HG03521 (cell line): ENCODE data around the gene AFF3.
"Not testable (repeated sequence)": the region's sequence is repeated elsewhere in the genome, so short reads cannot be mapped to it uniquely, and the experiment has no call there.

ENCODE experiments used
- ATAC-seq: cut with Tn5 transposase; IDR thresholded peaks from one replicate; pipeline ENCODE4 v1.9.1; 2021; ENCODE audit warnings: mild to moderate bottlenecking, moderate library complexity; ENCODE audit not compliant: unreplicated experiment

AFF3 gene

DNA sequence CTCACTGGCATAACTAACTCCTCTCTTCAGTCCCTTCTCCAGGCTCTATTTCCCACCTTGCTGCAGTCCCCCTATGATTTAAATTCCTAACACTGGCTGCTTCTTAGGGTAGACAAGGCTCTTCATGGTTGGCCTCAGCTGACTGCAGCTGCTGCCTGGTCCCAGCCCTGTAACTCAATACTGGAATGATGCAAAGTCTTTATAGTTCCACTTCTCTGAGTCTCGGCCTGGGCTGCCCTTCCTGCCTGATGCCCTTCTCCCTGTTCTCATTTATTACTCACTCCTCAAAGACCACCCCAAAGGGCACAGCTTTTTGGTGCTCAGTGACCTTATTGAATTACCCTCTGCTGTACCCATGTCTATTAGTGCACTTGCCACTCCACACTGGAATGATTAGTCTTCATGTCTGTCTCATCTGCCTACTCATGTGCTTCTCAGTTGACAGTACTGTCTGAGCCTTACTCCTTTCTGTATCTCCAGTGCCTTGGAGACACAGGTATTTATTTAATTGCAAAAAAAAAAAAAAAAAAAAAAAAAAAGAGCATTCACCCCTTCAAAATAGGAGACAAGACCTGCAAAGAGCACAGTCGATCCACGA, 453.1 kb downstream of the AFF3 start:
- no peak for ATAC-seq

DNA sequence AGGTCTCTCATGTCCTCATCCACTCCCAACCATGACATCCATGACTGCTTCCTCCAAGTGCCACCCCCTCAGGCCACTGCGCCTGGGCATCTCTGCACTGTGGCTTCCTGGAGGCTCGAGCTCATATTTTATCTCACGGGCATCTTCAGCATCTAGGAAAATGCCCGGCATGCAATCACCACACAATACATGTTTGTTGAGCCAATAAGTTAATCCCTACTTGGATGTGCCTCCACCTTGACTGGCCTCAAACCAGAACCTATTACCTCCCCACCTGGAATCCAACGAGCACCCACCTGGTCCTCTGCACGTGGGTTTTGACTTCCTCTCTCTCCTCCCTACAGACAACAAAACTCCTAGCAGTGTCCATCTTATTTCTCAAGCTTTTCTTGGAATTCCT, 453.7 kb downstream of the AFF3 start:
- no peak for ATAC-seq

DNA sequence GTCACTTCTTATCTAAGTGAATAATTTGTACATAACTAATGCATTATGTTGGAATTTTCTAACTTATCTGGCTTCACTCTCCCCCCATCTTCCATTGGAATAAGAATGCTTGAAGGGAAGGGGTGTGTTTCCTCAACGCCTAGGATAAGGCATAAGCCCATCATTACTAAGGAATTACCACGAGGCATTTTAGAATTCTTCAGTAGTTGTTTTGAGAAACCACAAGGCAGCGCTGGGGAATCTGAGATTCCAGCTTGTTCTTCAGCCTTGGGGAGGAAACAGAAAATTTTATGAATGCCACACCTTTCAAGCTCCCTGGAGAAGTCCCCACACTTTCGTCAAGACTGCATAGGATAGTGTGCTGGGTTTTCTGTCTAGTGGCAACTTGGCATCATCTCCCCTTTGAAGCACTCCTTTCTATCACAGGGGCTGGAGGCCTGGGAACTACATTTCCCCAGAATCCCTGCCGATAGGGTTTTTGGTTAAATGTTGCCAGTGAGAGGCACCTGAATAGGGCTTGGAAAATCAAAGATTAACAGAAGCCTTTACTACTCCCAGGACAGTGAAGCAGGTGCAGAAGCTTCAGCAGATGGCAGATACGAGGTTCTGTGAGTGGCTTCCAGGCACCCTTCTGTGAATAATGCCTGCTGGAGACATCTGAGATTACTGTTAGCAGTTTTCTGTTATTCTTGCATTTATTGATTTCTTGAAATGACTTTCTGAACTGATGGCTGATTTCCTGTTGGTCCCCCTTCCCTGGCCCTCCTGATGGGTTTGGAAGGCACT, 459.9 kb downstream of the AFF3 start:
- ATAC-seq = no peak

DNA sequence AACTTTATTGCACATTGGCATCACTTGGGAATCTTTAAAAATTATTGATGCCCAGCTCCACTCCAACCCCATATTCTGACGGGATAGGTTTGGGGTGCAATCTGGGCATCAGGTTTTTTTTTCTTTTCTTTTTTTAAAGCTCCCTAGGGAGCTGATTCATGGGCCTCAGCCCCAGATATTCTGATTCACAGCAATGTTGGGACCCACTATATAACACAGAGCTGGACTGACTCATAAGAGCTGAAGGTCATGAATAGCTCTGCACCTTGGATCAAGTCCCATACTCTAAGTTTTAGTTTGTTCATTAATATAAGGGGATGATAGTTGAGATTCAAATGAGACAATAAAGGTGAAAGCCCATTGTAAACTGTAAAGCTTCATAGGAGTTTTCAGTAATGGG, 461.4 kb downstream of the AFF3 start:
- ATAC-seq = no peak

DNA sequence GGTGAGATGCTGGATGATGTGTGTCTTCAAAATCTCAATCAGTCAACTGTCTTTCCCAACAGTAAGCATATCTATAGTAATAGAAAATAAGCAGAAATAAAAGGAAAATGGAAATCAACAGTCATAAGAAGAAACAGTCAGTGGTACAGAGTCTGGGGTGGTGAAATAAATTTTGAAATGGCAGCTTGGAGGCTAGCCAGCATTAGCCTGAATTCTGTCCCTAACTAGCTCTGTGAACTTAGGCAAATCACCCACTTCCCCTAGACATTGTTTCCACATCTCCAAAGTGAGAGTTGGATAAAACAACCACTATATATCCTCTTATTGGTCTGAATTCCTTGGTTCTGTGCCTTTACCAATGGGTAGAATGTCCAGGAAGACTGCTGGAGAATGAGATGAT, 462.9 kb downstream of the AFF3 start:
- no peak for ATAC-seq

DNA sequence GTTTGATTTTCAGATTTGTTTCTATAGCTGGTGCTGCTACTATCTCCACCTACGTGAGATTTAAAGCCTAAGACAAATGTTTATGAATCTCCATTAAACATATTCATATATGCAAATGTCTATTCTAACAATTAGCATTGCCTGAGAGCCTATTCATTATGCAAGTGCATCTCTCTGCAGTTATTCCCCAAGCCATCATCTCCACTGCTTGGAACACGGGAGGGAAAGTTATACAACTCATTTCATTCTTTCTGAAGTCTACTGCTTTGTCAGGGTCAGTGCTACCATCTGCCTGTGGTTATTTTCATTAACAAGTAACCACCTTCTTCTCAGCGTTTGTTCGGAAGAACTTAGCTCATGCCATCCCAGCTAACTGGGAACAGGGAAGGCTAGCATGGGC, 463.8 kb downstream of the AFF3 start:
- no peak for ATAC-seq

DNA sequence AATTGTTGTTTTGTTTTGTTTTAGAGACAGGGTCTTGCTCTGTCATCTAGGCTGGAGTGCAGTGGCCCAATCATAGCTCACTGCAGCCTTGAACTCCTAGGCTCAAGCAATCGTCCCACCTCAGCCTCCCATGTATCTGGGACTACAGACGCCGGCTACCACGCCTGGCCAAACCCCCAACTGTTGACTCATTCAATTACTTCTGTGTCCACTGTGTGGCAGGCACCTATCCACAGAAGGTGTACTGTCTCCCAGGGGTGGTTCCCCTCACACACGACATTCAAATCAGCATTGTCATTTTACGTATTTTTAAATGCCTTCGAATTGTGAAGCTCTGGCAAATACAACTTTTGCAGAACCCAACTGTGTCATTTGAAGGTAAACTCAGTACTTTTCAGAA, 464.6 kb downstream of the AFF3 start:
- ATAC-seq = no peak

DNA sequence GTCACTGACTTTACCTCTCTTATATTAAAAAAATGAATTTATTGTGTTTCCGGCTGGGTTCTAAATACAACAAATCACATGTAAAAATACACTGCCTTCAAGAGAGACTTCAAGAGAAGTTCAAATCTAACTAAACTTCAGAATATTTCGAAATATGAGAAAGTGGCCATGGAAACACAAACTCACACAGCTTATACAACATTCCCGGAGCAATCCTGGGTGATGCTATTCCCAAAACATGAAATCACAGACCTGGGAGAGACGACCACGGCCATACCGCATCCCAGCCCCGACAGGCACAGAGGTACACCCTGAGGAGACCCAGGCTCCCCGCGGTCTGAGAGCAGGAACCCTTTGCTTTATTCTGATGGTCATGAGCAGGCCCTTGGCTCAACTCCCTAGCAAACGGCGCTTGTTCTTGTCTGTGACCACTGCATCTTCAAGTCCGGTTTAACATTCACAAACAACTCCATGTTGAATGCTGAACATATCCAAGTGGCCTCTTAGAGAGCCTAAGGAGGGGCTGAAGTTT, 467.2 kb downstream of the AFF3 start:
- no peak for ATAC-seq

DNA sequence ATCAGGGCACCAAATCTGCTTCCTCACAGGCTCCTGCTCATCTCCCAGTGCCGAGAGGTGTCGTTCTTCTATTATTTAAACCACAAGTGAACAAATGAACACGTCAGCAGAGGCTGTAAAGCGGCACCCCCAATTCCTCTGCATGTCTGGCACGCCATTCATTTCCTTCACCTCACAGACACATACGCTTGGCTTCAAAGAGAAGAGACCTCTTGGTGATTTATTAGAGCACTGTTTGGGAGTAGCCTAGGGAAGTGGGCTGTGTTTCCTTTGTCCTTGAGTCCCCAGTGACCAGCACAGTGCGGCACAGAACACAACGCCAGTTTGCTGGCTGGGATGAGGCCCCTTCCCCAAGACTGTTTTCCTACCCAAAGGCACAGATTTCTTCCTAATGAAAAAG, 468.3 kb downstream of the AFF3 start:
- no peak for ATAC-seq

DNA sequence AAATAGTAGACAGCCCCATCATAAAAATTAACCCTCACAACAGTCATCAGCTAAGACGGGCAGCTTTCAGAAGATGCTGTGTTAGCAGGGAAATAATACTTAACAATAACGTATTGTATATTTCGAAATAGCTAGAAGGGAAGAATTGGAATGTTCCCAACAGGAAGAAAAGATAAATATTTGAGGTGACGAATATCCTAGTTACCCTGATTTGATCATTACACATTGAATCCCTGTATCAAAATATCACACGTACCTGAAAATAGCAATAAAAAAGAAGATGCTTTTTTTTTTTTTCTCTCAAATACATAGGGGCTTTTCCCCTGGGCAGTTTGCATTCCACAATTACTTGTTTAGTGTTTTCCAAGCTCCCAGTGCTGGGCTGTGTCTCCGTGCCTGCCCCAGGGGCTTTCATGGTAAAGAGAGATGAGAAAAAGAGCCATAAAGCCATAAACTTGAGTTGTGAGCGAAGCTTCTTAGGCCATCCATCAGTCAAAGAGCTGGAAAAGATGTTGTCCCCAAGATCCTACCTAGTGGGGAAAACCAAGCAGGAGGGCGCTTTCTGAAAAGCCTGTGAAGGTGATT, 469.5 kb downstream of the AFF3 start:
- no peak for ATAC-seq

DNA sequence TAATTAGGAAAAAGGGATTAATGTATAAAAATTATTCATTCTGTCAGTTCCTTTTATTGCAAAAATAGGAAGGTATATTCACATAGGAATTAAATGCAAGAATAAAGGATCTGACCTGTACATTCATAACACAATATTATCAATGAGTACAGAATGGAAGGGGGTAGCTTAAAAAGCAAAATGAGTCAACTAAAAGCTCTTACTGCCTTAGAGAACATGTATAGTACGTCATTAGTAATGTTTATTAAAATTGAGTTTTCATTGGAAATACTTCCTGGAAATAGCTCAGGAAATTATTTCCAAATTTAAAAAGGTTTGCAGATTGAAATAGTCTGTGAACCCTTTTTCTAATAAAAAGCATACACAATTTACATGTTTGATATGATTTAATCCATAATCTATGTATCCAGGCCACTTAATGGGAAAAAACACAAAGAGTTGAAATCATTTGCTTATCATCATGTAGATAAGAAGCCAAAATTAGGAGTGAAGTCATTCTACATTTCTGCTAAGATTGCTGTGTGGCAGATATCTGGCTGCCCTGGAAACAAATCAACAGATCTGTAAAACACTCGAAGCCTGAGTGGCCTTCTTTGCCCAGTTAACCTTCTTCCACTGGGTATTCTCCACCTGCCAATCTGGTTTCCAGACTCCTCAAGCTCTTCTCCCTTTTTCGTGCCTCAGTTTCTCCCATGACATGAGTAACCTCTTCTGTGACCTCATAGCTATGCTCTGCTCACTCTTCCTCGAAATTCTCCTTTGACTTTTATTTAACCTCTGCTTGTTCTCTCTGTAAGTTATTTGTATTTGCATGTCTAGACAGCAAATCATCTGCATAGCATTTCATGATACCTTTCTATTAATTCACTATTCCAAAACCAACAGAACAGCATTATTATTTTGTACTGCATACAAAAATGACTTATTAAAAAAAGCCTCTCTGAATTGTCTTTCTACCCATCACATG, 471.3 kb downstream of the AFF3 start:
- ATAC-seq = no peak

DNA sequence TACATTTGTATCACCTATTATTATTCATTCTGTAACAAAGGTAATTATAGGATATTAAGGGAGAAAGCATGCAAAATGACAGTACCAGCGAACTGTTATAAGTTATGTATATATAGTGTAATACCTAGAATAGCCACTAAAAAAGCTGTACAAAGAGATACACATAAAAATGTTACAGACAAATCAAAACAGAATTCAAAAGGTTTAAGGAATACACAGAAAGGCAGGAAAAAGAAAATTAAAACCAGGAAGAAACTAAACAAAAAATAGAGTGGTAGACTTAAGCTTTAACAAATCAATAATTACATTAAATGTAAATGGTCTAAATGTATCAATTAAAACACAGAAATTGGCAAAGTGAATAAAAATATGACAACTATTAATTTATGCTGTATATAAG, 476.1 kb downstream of the AFF3 start:
- ATAC-seq = no peak

DNA sequence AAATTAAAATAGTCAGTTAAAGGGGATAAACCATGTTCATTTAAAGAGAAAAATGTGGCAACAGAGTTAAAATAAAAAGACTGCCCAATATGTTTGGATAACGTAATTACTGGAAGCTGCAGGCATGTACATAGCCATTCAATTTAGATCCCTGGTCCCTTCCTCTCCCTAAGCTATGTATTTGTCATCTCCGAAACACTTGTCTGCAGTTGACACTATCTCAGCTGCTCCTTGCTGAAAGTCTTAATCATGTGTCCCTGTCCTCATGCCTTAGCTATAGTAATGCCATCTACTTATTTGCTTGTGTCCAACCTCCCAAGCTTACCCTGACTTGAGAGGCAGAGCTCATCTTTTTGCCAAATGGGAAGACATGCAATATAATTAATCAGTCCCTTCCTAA, 478.7 kb downstream of the AFF3 start:
- no peak for ATAC-seq

DNA sequence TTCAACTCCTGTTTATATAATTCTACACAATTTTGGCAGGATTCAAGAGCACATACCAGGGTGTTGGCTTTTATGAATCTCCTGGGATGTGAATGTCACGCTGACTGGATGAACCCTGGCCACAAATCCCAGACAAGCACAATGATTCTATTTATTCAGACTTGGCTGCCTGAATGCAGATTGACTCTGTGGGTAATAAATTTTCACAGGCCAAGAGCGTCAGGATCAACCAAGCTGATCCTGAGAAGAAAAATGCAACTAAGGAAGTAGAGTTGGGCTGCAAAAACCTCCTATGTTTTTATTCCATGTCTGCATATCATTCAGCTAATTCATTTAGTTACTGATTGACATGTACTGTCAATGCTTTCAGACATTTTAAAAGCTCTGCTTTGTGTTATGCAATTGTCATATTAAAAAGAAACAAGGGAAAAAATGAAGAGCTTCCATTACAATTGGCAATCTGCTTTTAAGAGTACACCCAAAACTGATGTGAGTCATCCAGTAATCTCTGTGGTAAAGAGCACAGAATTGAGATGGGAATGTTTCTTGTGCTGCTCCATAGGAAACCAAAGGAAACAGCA, 479.5 kb downstream of the AFF3 start:
- no peak for ATAC-seq

DNA sequence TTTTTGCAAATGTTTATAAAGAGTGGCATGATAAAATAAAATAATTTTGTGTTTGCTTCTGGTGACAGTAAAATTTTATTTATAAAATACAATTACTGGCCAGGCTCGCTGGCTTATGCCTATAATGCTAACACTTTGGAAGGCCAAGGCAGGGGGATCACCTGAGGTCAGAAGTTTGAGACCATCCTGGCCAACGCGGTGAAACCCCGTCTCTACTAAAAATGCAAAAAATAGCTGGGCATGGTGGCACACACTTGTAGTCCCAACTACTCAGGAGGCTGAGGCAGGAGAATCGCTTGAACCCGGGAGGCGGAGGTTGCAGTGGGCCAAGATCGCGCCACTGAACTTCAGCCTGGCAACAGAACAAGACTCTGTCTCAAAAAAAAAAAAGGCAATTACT, 480.6 kb downstream of the AFF3 start:
- ATAC-seq = not testable (repeated sequence)

DNA sequence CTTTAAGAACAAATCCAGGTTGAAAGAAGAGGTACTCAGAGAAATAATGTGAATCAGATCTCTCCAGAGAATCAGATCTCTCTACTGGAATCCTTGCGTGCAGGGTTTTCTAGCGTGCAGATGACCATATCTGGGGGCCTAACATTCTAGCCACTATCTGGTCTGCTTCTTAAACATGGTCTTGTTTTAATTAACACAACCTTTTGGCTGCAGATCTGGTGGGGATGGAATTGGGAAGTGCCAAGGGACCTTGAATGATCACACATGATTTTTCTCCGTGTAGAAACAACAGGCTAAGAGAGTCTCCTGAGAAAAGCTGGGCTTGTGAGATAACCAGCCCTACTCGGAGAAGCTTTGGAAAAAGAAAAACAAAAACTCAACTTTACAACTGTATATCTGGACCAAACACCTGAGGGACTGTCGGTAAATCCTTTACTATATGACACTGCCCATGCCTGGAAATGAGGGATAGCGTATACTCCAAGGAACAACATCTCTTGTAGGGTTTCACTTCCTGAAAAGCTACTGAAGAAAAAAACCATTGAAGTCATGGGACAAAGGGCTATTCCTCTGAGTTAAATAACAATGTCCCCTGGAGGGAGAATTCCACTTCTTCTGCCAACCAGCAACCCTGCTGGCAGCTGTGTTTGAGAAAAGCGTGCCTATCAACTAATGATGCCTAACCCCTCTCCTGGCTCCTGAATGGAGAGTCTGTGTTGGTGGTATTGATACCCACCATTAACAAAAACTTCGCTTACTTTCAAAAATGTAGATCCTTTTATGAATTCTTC, 481.6 kb downstream of the AFF3 start:
- no peak for ATAC-seq

DNA sequence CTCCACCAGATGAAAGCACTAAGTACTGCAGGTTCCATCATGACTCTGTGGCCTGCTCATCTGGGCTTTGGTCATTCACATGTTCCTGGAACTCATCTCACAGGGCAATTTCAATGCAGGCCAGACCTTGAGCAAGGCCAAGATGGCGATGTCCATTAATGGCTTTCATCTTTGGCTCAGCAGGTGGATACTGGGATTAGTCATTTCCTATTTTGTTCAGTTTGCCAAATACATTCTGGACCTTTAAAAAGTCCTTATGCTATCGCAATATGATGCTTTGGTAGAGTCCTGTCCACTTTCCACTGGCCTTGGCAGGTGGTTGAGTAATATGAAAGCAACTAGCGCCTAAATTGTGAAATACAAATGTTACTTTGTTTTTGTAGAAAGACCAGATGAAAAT, 482.5 kb downstream of the AFF3 start:
- ATAC-seq = no peak

DNA sequence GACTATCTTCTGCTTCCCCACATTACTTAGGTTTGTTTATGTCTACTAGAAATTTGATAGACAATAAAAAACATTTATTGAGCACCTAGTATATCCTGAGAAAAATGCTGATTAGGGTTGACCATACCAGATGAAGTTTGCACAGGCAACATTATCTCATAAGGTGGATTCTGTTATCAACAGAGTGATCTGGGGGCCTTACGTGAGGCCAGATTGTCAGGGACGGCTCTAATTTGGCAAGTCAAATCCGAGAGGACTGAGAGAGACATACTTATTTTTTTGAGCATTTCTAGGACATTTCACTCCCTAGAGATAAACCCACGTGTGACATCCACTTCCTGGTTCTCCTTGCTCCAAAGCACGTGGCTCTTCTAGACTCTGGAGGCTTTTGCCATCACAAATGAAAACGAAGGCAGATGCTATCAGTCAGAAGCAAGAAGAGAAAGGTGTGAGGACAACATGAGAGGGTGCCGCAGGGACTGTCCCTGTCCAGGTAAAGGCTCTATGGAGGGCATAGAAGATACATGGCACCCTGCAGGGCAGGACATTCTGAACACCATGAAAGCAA, 484.6 kb downstream of the AFF3 start:
- ATAC-seq = no peak

DNA sequence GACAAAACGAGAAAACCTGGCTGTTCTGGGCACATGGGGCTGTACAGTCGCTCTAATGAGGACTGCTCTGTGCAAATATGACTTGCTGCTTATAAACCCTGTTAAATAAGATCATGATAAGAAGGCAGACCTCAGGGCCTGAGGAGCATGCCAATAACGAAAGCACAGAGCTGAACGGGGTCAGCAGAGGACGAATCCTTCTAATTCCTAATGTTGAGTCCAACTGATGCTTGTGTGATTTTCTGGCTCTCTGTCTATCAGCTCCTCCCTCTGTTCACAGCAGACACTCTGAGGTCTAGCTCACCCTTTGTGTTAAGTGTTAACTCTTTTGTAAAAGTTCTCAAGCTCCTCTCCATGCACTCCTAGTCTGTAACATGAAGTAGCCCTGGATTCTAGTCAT, 485.4 kb downstream of the AFF3 start:
- ATAC-seq = no peak

DNA sequence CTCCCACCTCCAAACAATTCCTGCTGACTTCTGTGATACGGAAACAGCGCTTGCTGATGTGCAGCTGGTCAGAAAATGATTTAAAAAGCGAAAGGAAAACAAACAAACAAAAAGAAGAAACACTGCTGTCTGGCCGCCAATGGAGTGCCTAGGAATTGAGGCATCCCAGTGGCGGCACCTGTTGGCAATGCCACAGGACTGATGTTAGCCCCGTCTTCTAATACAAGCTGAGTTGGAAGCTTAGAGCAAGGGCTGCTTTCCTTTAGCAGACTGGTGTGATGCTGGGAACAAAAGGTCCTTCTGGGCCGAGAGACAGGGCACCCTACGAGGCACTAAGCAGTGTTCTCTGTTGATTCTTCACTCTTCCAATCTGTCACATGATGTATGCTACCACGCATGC, 489.0 kb downstream of the AFF3 start:
- ATAC-seq = no peak
